ENCODE measurements around the gene CHEK2. TPM values are rescaled to one million over a fixed set of nuclear protein-coding genes. Genes with fewer than 3 reads are reported as not detected.
"Not testable (repeated sequence)": the region's sequence is repeated elsewhere in the genome, so short reads cannot be mapped to it uniquely, and the experiment has no call there.

Gene CHEK2
- total and polyA plus RNA-seq, 9 donors = 4.1 to 18.2 (median 10.2) TPM

- H3K27ac ChIP-seq = no peak overlapping the region
- TF ChIP-seq POLR2A (IDR thresholded peaks at IDR 0.05) (no peak), EP300 (IDR thresholded peaks at IDR 0.05) (no peak)
- TF ChIP-seq, protein P1, sequence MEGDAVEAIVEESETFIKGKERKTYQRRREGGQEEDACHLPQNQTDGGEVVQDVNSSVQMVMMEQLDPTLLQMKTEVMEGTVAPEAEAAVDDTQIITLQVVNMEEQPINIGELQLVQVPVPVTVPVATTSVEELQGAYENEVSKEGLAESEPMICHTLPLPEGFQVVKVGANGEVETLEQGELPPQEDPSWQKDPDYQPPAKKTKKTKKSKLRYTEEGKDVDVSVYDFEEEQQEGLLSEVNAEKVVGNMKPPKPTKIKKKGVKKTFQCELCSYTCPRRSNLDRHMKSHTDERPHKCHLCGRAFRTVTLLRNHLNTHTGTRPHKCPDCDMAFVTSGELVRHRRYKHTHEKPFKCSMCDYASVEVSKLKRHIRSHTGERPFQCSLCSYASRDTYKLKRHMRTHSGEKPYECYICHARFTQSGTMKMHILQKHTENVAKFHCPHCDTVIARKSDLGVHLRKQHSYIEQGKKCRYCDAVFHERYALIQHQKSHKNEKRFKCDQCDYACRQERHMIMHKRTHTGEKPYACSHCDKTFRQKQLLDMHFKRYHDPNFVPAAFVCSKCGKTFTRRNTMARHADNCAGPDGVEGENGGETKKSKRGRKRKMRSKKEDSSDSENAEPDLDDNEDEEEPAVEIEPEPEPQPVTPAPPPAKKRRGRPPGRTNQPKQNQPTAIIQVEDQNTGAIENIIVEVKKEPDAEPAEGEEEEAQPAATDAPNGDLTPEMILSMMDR (IDR thresholded peaks at IDR 0.05) = no peak
- no peaks in the 10 kb centered on the region for H3K36me3 ChIP-seq
- no peaks in the 10 kb centered on the region for H3K27me3 ChIP-seq
- no peaks in the 10 kb centered on the region for H3K9me3 ChIP-seq
- H3K4me1 ChIP-seq (ENCODE audit: insufficient read depth) = no peaks in the 10 kb centered on the region
- DNase-seq = no peak
- intact Hi-C loops (cut with DNase I) = no loop called here
- H3K4me3 ChIP-seq = no peak overlapping the region
Measured at GRCh38 chr22:28703436-28703835, 38.2 kb downstream of the CHEK2 start.

DNA sequence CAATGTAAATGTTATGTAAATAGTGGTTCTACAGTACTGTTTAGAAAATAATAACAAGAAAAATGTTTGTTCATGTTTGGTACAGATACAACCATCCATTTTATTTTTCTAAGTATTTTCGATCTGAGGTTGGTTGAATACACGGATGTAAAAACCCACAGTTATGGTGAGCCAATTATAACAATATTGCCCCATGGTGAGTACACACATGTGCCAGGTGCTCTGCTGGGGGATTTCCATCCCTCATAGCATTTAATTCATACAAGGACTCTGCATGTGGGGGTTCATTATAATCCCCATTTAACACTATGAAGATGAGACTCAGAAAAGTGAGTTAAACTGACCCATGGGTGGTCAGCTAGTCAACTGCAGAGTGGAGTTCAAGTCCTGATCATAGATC, 38.7 kb downstream of the CHEK2 start:
- no peak overlapping the region for H3K4me3 ChIP-seq
- no peaks in the 10 kb centered on the region for H3K27me3 ChIP-seq
- no peak overlapping the region for H3K27ac ChIP-seq
- H3K9me3 ChIP-seq = no peaks in the 10 kb centered on the region
- intact Hi-C loops (cut with DNase I) = no loop called here
- no peaks in the 10 kb centered on the region for H3K4me1 ChIP-seq (ENCODE audit: insufficient read depth)
- WGBS, 3 donors = 89 to 94% (median 92%) methylated on average over 2 of the region's 2 CpGs
- no peak for DNase-seq
- TF ChIP-seq EP300 (IDR thresholded peaks at IDR 0.05) = no peak
- TF ChIP-seq, protein P1 (IDR thresholded peaks at IDR 0.05) = no peak
- no peak for TF ChIP-seq POLR2A (IDR thresholded peaks at IDR 0.05)
- H3K36me3 ChIP-seq = no peaks in the 10 kb centered on the region

- H3K9me3 ChIP-seq; intact Hi-C loops (cut with DNase I); H3K27me3 ChIP-seq; H3K4me1 ChIP-seq (ENCODE audit: insufficient read depth); H3K27ac ChIP-seq; H3K4me3 ChIP-seq; DNase-seq; H3K36me3 ChIP-seq: not testable (repeated sequence)
- WGBS, 3 donors = 93 to 96% (median 95%) methylated on average over 6 of the region's 6 CpGs
Measured at GRCh38 chr22:28693041-28693760, 48.4 kb downstream of the CHEK2 start.

- H3K27me3 ChIP-seq; intact Hi-C loops (cut with DNase I); DNase-seq; H3K9me3 ChIP-seq; H3K36me3 ChIP-seq; H3K4me3 ChIP-seq; H3K27ac ChIP-seq; H3K4me1 ChIP-seq (ENCODE audit: insufficient read depth): not testable (repeated sequence)
- 92 to 97% (median 93%) methylated on average over 2 of the region's 2 CpGs for WGBS, 3 donors
Measured at GRCh38 chr22:28689796-28690195, 51.8 kb downstream of the CHEK2 start.

- H3K9me3 ChIP-seq; H3K27ac ChIP-seq; H3K4me1 ChIP-seq (ENCODE audit: insufficient read depth); H3K27me3 ChIP-seq; intact Hi-C loops (cut with DNase I); H3K4me3 ChIP-seq; DNase-seq; H3K36me3 ChIP-seq: not testable (repeated sequence)
- WGBS, 3 donors = 90 to 95% (median 91%) methylated on average over 4 of the region's 4 CpGs
Measured at GRCh38 chr22:28682966-28683365, 58.7 kb downstream of the CHEK2 start.

GRCh38 chr22:28680813-28681490, 60.7 kb downstream of the CHEK2 start:
- H3K27me3 ChIP-seq; H3K4me1 ChIP-seq (ENCODE audit: insufficient read depth); H3K9me3 ChIP-seq; intact Hi-C loops (cut with DNase I); H3K36me3 ChIP-seq; DNase-seq; H3K4me3 ChIP-seq; H3K27ac ChIP-seq: not testable (repeated sequence)
- WGBS, 3 donors = 81 to 88% (median 86%) methylated on average over 5 of the region's 5 CpGs

Measured in ovary (tissue), 9 donors.